Heart left ventricle (tissue), 16 donors: ENCODE results near the gene ATP11B. TPM values are rescaled to one million over a fixed set of nuclear protein-coding genes. Genes with fewer than 3 reads are reported as not detected.

Experiments
- ATAC-seq, 4 donors: fragments of 200-7000 bp; cut with Tn5 transposase; one replicate each; pipeline ENCODE4 v1.9.1; 2020 to 2022; ENCODE audit warnings: moderate library complexity in 4 of 4, mild to moderate bottlenecking in 3 of 4, moderate number of reproducible peaks in 1 of 4
- DNase-seq, 5 donors: peaks; one replicate each; pipeline ENCODE4 v3.0.0-alpha.2; 2020
- H3K27ac ChIP-seq, 12 donors: fragments of 200-600 bp; sonication (generic) in 4 of 12; one replicate each; pipeline versions ENCODE4 v1.5.0 to v1.8.0; 2016 to 2022; ENCODE audit warnings: mild to moderate bottlenecking in 2 of 12
- H3K27me3 ChIP-seq, 9 donors: fragments of 200-600 bp; sonication (generic) in 2 of 9; one replicate each; pipeline versions ENCODE4 v1.5.1 to v1.8.0; 2016 to 2022; ENCODE audit warnings: mild to moderate bottlenecking in 3 of 9
- H3K36me3 ChIP-seq, 9 donors: fragments of 200-600 bp; sonication (generic) in 2 of 9; one replicate each; pipeline versions ENCODE4 v1.5.0 to v1.8.0; 2018 to 2022; ENCODE audit warnings: mild to moderate bottlenecking in 2 of 9
- H3K4me1 ChIP-seq, 12 donors: fragments of 200-600 bp; sonication (generic) in 4 of 12; one replicate each; pipeline versions ENCODE4 v1.5.0 to v1.8.0; 2016 to 2022; ENCODE audit warnings: mild to moderate bottlenecking in 3 of 12
- H3K4me3 ChIP-seq, 12 donors: fragments of 200-600 bp; sonication (generic) in 4 of 12; one replicate each; pipeline versions ENCODE4 v1.5.0 to v1.8.0; 2017 to 2022; ENCODE audit warnings: mild to moderate bottlenecking in 9 of 12, moderate library complexity in 4 of 12
- H3K9me3 ChIP-seq, 12 donors: fragments of 200-600 bp; sonication (generic) in 4 of 12; one replicate each; pipeline versions ENCODE4 v1.5.0 to v1.8.0; 2016 to 2022; ENCODE audit warnings: mild to moderate bottlenecking in 1 of 12
- POLR2A ChIP-seq, 2 donors: fragments of 450-650 bp; IDR thresholded peaks; one replicate each; pipeline ENCODE4 v1.6.1; 2017; ENCODE audit warnings: antibody characterized with exemption in 2 of 2, mild to moderate bottlenecking in 2 of 2, moderate library complexity in 2 of 2
- WGBS, 4 donors: extraction: QIAGEN DNeasy Blood & Tissue Kit in 2 of 4; methylation state at CpG; one replicate each; pipeline versions ENCODE4 v1.1.5 to v1.1.7; 2013 to 2018; 5-methylcytosine and 5-hydroxymethylcytosine counted together
- intact Hi-C, 10 donors: fragments of 100-400 bp; cut with DNase I; formaldehyde crosslinking; loops; one replicate each; pipeline versions ENCODE4 v1.11.1 to v1.14.2; 2022
- polyA plus RNA-seq, 2 donors: library from polyadenylated mRNA; stranded (reverse); fragments of 200-250 nt; gene quantifications; one replicate each; pipeline ENCODE4 v1.2.3, GENCODE V29; 2013
- total RNA-seq, 9 donors: library from RNA; depleted of rRNA in 2 of 9; stranded (reverse); fragments of >200 nt in 2 of 9; fragmentation: NEBNext Ultra II Directional in 3 of 9; extraction: Animal tissue kit (Norgen Biotek cat#: 25700) in 3 of 9; gene quantifications; one replicate each; pipeline versions ENCODE4 v1.1.0 to v1.2.4, GENCODE V29; 2016 to 2023
- TF ChIP-seq, protein P1 (sequence below), 12 donors: fragments of 200-600 bp; sonication (generic) in 4 of 12; IDR thresholded peaks; one replicate each; pipeline versions ENCODE4 v1.5.0 to v1.8.0; 2018 to 2022; ENCODE audit warnings: antibody characterized with exemption in 12 of 12, mild to moderate bottlenecking in 5 of 12
- donor health status: ischemic (EF 13 %, LVEDD 7.1; RV severe dilation, severe dysfunction).
- donor health status: healthy with polysubstance abuse.
- donor health status: DM: no; HTN: yes; CAD: no.
- donor health status: DM: no; HTN: no; CAD: no.
- donor health status: ischemic (EF 25% LVEDD 6.9; RV normal size, moderate dysfunction).
- donor health status: ischemic (EF 25% LVEDD 5.7; RV mildly dilated, moderate dysfunction).
- donor health status: healthy.
- donor health status: DM: yes; HTN: yes; CAD: no.
- donor health status: ischemic (EF 35%, LVEDD 5.7; RV mildly dilated, moderate dysfunction).
- donor health status: nonischemic (EF 11% LVEDD 7.7; RV severe dilation, severe dysfunction).
- donor health status: DM: yes; HTN: yes; CAD: no.
- donor health status: PGD.
- donor health status: ischemic (EF 29% LVEDD 5.4; RV normal size, mild dysfunction).
- donor health status: nonischemic (EF 23%, LVEDD 6.1; RV moderate dilation, normal function).

The ATP11B gene
- total and polyA plus RNA-seq, 11 donors: 4.9 to 45.6 (median 30.9) TPM

DNA sequence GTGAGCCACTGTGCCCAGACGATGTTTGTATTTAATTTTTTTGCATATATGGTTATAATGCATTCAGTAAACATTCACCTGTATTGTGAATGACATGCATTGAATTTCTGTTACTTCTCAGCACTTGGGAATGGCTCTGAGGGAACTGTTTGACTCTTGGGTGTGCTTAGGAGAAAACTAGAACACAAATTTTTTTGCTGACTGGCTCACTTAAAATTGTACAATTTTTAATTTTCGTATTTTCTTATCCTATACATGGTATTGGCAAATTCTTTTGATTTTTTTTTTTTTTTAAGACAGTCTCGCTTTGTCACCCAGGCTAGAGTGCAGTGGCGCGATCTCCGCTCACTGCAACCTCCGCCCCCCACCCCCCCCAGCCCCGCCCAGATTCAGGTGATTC, 7.2 kb downstream of the ATP11B start:
- no peaks in the 10 kb centered on the region for H3K36me3 ChIP-seq
- no peak overlapping the region for H3K27ac ChIP-seq
- no peaks in the 10 kb centered on the region for H3K27me3 ChIP-seq
- 97 to 98% (median 97%) methylated on average over 8 of the region's 8 CpGs for WGBS, 4 donors
- peaks cover under 1 to 53% (median 23%) of the 10 kb centered on the region in 12 donors for H3K4me1 ChIP-seq
- intact Hi-C loops: no loop called here
- TF ChIP-seq, protein P1, sequence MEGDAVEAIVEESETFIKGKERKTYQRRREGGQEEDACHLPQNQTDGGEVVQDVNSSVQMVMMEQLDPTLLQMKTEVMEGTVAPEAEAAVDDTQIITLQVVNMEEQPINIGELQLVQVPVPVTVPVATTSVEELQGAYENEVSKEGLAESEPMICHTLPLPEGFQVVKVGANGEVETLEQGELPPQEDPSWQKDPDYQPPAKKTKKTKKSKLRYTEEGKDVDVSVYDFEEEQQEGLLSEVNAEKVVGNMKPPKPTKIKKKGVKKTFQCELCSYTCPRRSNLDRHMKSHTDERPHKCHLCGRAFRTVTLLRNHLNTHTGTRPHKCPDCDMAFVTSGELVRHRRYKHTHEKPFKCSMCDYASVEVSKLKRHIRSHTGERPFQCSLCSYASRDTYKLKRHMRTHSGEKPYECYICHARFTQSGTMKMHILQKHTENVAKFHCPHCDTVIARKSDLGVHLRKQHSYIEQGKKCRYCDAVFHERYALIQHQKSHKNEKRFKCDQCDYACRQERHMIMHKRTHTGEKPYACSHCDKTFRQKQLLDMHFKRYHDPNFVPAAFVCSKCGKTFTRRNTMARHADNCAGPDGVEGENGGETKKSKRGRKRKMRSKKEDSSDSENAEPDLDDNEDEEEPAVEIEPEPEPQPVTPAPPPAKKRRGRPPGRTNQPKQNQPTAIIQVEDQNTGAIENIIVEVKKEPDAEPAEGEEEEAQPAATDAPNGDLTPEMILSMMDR (IDR thresholded peaks at IDR 0.05): no peak
- TF ChIP-seq POLR2A (IDR thresholded peaks at IDR 0.05): no peak
- no peak overlapping the region for H3K4me3 ChIP-seq
- H3K9me3 ChIP-seq: no peaks in the 10 kb centered on the region
- ATAC-seq (no peak), DNase-seq (no peak)

DNA sequence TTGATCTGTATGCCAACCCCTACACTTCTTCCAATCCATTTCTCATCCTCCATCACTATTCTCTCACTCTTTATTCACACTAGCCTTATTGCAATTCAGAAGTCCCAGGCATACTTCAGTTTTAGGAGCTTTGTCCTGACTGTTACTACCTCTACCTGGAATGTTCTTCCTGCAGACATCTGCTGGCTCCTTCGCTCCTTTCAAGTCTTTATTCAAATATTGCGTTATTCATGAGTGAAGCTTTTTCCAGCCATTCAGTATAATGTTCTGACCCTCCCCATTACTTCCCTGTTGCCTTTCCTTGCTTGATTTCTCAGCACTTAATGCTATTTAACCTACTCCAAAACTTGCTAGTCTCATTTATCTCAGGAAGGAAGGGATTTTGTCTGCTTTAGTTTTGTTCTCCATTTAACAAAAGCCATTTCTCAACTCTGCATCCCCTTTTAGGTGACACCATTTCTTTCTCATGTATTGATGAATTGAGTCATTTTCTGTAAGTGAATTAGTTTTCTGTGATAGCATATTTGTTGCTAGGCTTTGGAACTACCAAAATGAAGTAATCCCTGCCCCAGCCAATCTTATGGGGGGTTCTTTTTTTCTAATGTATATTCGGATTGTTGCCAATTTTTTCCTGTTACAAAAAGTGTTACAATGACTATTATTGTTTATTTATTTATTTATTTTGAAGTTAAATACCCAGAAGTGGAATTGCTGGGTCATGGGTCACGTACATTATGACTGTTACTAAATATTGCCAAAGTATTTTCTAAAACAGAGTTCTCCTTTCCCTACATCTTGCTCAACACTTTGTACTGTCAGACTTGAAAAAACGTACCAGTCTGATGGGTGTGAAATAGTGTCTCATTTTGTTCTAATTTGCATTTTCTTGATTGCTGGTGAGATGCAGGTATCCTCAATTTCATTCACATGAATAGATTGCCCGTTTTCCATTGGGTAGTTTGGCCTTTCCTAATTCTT, 9.4 kb downstream of the ATP11B start:
- Histone ChIP-seq H3K36me3 (no peaks in the 10 kb centered on the region), H3K27me3 (no peaks in the 10 kb centered on the region), H3K4me1 (peaks cover 0 to 46% (median 21%) of the 10 kb centered on the region in 12 donors), H3K9me3 (no peaks in the 10 kb centered on the region), H3K4me3 (no peak overlapping the region), H3K27ac (peak overlapping the region in 1 of 12 donors; percentile 44)
- intact Hi-C loops: no loop called here
- no peak for DNase-seq
- ATAC-seq: peak in 2 of 4 donors; percentile 52 to 68
- WGBS, 4 donors: 69 to 85% (median 73%) methylated on average over 6 of the region's 6 CpGs
- TF ChIP-seq POLR2A (IDR thresholded peaks at IDR 0.05): no peak
- TF ChIP-seq, protein P1 (IDR thresholded peaks at IDR 0.05): no peak

DNA sequence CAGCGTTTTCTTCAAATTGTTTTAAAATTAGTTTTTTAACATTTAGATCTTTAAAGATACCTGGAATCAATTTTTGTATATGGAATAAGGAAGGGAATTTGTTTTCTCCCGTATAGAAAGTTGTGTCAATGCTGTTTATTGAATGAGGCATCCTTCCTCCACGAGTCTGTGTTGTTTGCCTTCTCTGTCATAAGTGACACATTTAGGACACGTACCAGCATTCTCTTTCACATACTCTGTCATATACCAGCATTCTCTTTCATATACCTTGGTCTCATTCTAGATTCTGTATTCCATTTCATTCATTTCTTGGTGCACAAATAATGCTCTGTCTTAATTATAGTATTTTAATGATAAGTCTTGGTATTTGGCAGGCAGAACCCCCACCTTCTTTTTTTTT, 10.3 kb downstream of the ATP11B start:
- H3K4me3 ChIP-seq: no peak overlapping the region
- H3K27ac ChIP-seq: no peak overlapping the region
- no peaks in the 10 kb centered on the region for H3K27me3 ChIP-seq
- no peaks in the 10 kb centered on the region for H3K36me3 ChIP-seq
- H3K4me1 ChIP-seq: peaks cover 0 to 47% (median 25%) of the 10 kb centered on the region in 12 donors
- intact Hi-C loops: no loop called here
- WGBS, 4 donors: 72 to 83% (median 74%) methylated on average over 4 of the region's 4 CpGs
- ATAC-seq (no peak), DNase-seq (no peak)
- H3K9me3 ChIP-seq: no peaks in the 10 kb centered on the region
- no peak for TF ChIP-seq POLR2A (IDR thresholded peaks at IDR 0.05)
- TF ChIP-seq, protein P1 (IDR thresholded peaks at IDR 0.05): no peak

DNA sequence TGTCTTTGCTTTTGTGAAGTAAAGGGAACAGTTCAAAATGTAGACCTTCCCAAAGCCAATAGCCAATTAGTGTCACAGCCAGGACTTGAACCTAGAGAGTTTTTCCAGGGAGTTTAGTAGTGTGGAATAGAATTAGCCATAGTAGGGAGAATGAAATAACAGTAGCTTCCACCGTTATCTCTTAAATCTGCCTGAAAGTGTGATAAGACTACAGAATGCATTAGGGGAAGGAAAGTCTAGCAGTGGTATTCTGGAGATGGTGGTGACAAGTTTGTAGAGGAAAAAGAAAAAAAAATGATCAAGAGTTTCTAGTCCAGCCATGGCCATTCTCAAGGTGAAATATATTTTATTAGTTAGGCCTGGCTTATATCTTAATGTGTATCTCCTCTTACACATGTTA, 13.8 kb downstream of the ATP11B start:
- no peak for ATAC-seq
- intact Hi-C loops: no loop called here

More for the DNA sequence above, 13.8 kb downstream of the ATP11B start:
- DNase-seq: no peak
- WGBS, 4 donors: 59 to 66% (median 65%) methylated on average over 1 of the region's 1 CpG
- no peaks in the 10 kb centered on the region for H3K27me3 ChIP-seq
- H3K36me3 ChIP-seq: peaks cover 0 to 3% (median 0%) of the 10 kb centered on the region in 9 donors
- no peak overlapping the region for H3K4me3 ChIP-seq
- no peak for TF ChIP-seq POLR2A (IDR thresholded peaks at IDR 0.05)
- TF ChIP-seq, protein P1 (IDR thresholded peaks at IDR 0.05): no peak
- no peak overlapping the region for H3K27ac ChIP-seq
- peaks cover 0 to 48% (median 35%) of the 10 kb centered on the region in 12 donors for H3K4me1 ChIP-seq
- H3K9me3 ChIP-seq: no peaks in the 10 kb centered on the region
